HEK293T (cell line): ENCODE measurements around the gene VSTM2L.

Experiments
- CTCF ChIA-PET: fragments of 350-600 bp; formaldehyde crosslinking; extraction: SDS; loops from one replicate; lab custom pipeline; 2021; ENCODE audit warnings: antibody characterized with exemption, inconsistent platforms; lab: Yijun Ruan, JAX
- POLR2A ChIA-PET: fragments of 350-600 bp; formaldehyde crosslinking; extraction: SDS; loops from one replicate; lab custom pipeline; 2020; ENCODE audit warnings: antibody characterized with exemption, inconsistent platforms; lab: Yijun Ruan, JAX
- DNase-seq: peaks from one replicate; pipeline ENCODE4 v3.0.0; 2012; ENCODE audit warnings: mixed read lengths; ENCODE audit errors: extremely low spot score
- ARNT ChIP-seq: fragments of 450-650 bp; IDR thresholded peaks from 2 replicates; pipeline ENCODE4 v1.6.1; 2017; ENCODE audit warnings: mild to moderate bottlenecking
- BHLHE40 ChIP-seq: fragments of 450-650 bp; IDR thresholded peaks from 2 replicates; pipeline ENCODE4 v1.6.1; 2016; ENCODE audit warnings: mild to moderate bottlenecking, moderate library complexity, borderline replicate concordance
- CTBP1 ChIP-seq: fragments of 450-650 bp; IDR thresholded peaks from 2 replicates; pipeline ENCODE4 v1.6.1; 2016; ENCODE audit warnings: borderline replicate concordance
- ELF4 ChIP-seq: fragments of 450-650 bp; IDR thresholded peaks from 2 replicates; pipeline ENCODE4 v1.6.1; 2017; ENCODE audit warnings: antibody characterized with exemption
- FOXA1 ChIP-seq: fragments of 450-650 bp; IDR thresholded peaks from 2 replicates; pipeline ENCODE4 v1.6.1; 2016; ENCODE audit warnings: mild to moderate bottlenecking
- FOXK2 ChIP-seq: fragments of 450-650 bp; IDR thresholded peaks from 2 replicates; pipeline ENCODE4 v1.6.1; 2016; ENCODE audit warnings: mild to moderate bottlenecking
- FOXM1 ChIP-seq: fragments of 450-650 bp; IDR thresholded peaks from 2 replicates; pipeline ENCODE4 v1.6.1; 2017; ENCODE audit warnings: mild to moderate bottlenecking, borderline replicate concordance
- HDGF ChIP-seq: fragments of 450-650 bp; IDR thresholded peaks from 2 replicates; pipeline ENCODE4 v1.6.1; 2017; ENCODE audit warnings: antibody characterized with exemption, borderline replicate concordance
- L3MBTL2 ChIP-seq: fragments of 450-650 bp; conservative IDR thresholded peaks from 2 replicates; pipeline ENCODE4 v1.6.1; 2016; ENCODE audit warnings: mild to moderate bottlenecking
- LEF1 ChIP-seq: fragments of 450-650 bp; IDR thresholded peaks from 2 replicates; pipeline ENCODE4 v1.6.1; 2017; ENCODE audit warnings: mild to moderate bottlenecking, borderline replicate concordance
- NFRKB ChIP-seq: fragments of 450-650 bp; IDR thresholded peaks from 2 replicates; pipeline ENCODE4 v1.6.1; 2016; ENCODE audit warnings: mild to moderate bottlenecking, moderate library complexity
- PKNOX1 ChIP-seq: fragments of 450-650 bp; IDR thresholded peaks from 2 replicates; pipeline ENCODE4 v1.6.1; 2016
- SP1 ChIP-seq: fragments of 450-650 bp; IDR thresholded peaks from 2 replicates; pipeline ENCODE4 v1.6.1; 2017
- SUZ12 ChIP-seq: fragments of 450-650 bp; IDR thresholded peaks from 2 replicates; pipeline ENCODE4 v1.6.1; 2016; ENCODE audit warnings: mild to moderate bottlenecking
- TARDBP ChIP-seq: fragments of 450-650 bp; IDR thresholded peaks from 2 replicates; pipeline ENCODE4 v1.6.1; 2016
- ZNF384 ChIP-seq: fragments of 450-650 bp; IDR thresholded peaks from 2 replicates; pipeline ENCODE4 v1.6.1; 2016

The VSTM2L gene

GRCh38 chr20:37896932-37897548 is 5.9 kb upstream of the VSTM2L start:
- ChIA-PET CTCF (no interaction called here), POLR2A (no interaction called here)
- TF ChIP-seq FOXA1 (no peak), HDGF (no peak), FOXM1 (no peak), TARDBP (no peak), BHLHE40 (no peak), CTBP1 (no peak), SUZ12 (no peak), ZNF384 (no peak), ELF4 (no peak), PKNOX1 (no peak), SP1 (no peak), FOXK2 (no peak), LEF1 (no peak), NFRKB (no peak)
- DNase-seq: peak; percentile 52

DNA sequence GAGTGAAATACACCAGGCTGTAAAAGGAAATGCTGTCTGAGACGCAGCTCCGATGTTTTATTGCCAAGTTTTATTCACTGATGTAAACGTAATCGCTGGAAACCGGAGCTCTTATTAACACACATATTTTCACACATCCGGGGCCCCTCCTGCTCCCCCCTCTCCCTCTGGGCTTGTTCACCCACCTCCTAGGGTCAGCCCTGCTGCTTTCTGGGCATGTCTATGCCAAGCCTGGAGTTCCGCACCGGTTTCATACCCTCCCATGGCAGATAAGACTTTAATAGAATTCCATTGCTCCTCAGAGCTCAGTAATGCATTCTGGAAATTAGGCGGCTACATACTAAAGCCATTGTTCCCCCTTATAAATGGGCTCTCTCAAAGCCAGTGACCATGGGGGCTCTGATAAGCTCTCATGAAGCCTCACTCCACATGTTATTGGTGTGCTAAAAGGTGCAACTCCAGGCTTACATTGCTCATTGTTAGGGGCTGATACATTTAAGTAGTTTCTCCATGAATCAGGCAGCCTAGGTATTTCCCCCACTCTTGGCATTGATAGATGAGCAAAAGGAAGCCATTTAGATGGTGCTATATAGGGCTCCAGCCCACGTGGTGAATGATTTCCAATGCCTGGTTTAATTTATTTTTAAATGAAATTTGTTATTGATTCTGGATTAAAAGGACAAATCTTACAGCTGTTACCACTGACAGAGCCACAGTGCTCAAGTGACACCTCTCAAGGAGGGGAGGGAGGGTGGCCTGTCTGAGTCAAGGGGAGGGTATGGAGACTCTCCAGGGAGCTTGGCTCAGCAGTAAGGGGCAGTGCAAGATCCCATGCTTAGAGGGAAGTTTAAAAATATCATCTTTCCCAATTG is 4.5 kb upstream of the VSTM2L start:
- DNase-seq: no peak
- CTCF ChIA-PET: interaction anchor here (0.9 kb wide), 1 partner anchor 18 kb away, joined by 3 read pairs; no protein-coding TSS in a partner anchor
- TF ChIP-seq BHLHE40: no peak
- TF ChIP-seq SUZ12: no peak
- no peak for TF ChIP-seq FOXK2
- no peak for TF ChIP-seq SP1
- TF ChIP-seq TARDBP: no peak
- no peak for TF ChIP-seq HDGF
- no peak for TF ChIP-seq FOXA1
- no peak for TF ChIP-seq ZNF384
- TF ChIP-seq PKNOX1: no peak
- TF ChIP-seq ARNT: no peak
- no peak for TF ChIP-seq L3MBTL2
- no peak for TF ChIP-seq ELF4
- no peak for TF ChIP-seq FOXM1
- TF ChIP-seq LEF1: no peak
- no peak for TF ChIP-seq NFRKB
- TF ChIP-seq CTBP1: no peak
- POLR2A ChIA-PET: interaction anchor here (0.7 kb wide), 1 partner anchor 135 kb away, joined by 3 read pairs; the partner anchor contains the start of genes RPRD1B and TTI1

- CTCF ChIA-PET: interaction anchor here (0.6 kb wide), 1 partner anchor 9 kb away, joined by 3 read pairs; no protein-coding TSS in a partner anchor
Observed at GRCh38 chr20:37899105-37900045, 3.6 kb upstream of the VSTM2L start.

DNA sequence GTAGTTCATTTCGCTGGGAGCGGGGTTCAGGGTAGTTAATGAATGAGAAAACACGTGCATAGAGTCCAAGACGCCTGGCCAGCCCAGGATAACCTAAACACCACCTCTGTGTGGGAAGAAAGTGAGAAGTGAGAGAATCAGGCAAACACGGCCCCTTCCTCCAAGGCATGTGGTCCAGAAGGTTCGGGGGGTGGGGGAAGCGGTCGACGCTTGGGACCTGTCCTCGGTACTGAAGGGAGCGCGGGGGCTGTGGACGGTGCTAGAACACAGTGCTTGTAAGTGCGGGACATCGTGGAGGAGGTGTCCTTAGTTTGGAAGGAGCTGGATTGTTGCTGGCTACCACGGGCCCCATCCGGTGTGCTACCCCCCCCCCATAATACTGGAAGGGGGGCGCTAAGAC is 1.7 kb upstream of the VSTM2L start:
- TF ChIP-seq L3MBTL2 (no peak), LEF1 (no peak), ZNF384 (no peak), SUZ12 (no peak), FOXM1 (no peak), FOXK2 (no peak), CTBP1 (no peak), FOXA1 (no peak), ELF4 (no peak)
- POLR2A ChIA-PET: no interaction called here
- CTCF ChIA-PET: no interaction called here
- DNase-seq: no peak

More at GRCh38 chr20:37899105-37900045, 3.6 kb upstream of the VSTM2L start:
- POLR2A ChIA-PET: no interaction called here
- TF ChIP-seq PKNOX1 (peak; percentile 70), HDGF (no peak)
- DNase-seq: no peak
